ENCODE results near the gene SLC5A7. TPM values are rescaled to one million over a fixed set of nuclear protein-coding genes. Genes with fewer than 3 reads are reported as not detected.

The SLC5A7 gene
- not detected for total RNA-seq
- not detected for total RNA-seq (2013)
- total RNA-seq = 0 to 0.07 (median 0) reads per million in 29 experiments

DNA sequence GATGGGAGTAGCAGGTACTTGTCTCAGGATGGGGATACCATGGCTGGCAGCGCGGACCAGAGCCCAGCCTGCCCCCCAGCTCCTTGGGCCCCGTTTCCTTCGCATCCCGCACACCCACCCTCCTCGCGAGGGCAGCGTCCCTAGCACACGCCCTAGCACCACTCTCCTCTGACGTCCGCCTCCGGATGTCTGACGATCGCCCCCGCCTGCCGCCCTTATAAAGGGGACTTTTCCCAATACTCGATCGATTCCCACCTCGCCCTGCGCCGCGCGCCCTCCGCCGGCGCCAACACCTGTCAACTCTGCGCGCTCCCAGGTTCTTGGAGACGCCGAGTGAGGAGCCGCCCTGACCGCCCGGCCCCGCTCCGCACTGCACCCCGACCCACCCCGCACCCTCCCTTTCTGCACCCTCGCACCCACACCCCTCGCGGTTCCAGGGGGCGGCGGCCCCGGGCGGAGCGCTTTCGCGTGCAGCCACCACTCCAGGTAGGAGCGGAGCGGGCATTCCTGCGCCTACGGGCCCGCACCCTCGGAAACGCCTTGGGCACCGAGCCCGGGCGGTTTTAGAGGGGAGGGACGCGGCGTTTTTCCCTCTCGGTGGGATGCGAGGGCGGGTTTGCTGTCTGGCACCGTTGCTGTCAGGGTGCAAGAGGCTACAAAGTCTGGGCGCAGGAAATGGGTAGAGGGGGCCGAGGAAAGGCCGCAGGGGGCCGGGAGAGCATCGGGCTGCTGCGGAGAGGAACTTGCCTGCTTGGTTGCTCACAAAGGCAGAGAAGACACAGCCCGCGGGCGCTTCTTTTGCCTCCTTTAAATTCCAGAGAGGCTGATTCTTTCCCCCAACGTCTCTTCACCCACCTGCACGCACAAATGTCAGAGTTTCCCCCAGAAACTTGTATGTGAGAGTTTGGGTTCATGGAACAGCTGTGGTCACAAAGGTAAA is at the start of gene SLC5A7:
SLC5A7 (plus strand) TSS at position 247 of the 940 bp plus-strand sequence. CDS start 1,632 bp downstream, outside the sequence.
- Mint-ChIP-seq H3K4me1 (no peaks in the 10 kb centered on the region), H3K4me3 (no peak within 1 kb of the TSS), H3K36me3 (no peaks in the 10 kb centered on the region), H3K9me3 (no peaks in the 10 kb centered on the region), H3K27ac (no peak within 1 kb of the TSS), H3K27me3 (peaks cover 8 to 17% of the 10 kb centered on the region in 2 donors)
- 13% methylated on average over 60 of the region's 75 CpGs for WGBS (ENCODE audit: insufficient coverage)
- ATAC-seq (replicated peaks in 1 of 4) (no peak), DNase-seq (no peak)
- H3K36me3 ChIP-seq (ENCODE audit: control insufficient read depth in 2 of 2, extremely low read depth in 1 of 2, insufficient read depth in 1 of 2, low read length in 1 of 2) = no peaks in the 10 kb centered on the region
- ChIA-PET POLR2A (no interaction called here), CTCF (no interaction called here)
- H3K9me3 ChIP-seq = no peaks in the 10 kb centered on the region
- no peaks in the 10 kb centered on the region for H3K4me1 ChIP-seq (ENCODE audit: control insufficient read depth in 1 of 2, extremely low read depth in 1 of 2, insufficient read depth in 2 of 2, low read length in 2 of 2)
- H3K27me3 ChIP-seq (replicated peaks in 1 of 2; ENCODE audit: control insufficient read depth in 2 of 2, extremely low read depth in 1 of 2, insufficient read depth in 2 of 2, low read length in 1 of 2) = peaks cover 14 to 18% of the 10 kb centered on the region in 2 experiments
- no peak within 1 kb of the TSS for H3K4me3 ChIP-seq (ENCODE audit: control insufficient read depth in 1 of 2, extremely low read depth in 1 of 2, low read length in 1 of 2)
- no peak within 1 kb of the TSS for H3K27ac ChIP-seq (ENCODE audit: low read length)

GRCh38 chr2:107961395-107961794 is 24.9 kb upstream of the SLC5A7 start:
- H3K4me3 Mint-ChIP-seq = no peak overlapping the region
- ATAC-seq (replicated peaks in 1 of 4) = no peak
- H3K27ac Mint-ChIP-seq = no peak overlapping the region

GRCh38 chr2:107964185-107964584 is 22.1 kb upstream of the SLC5A7 start:
- H3K36me3 ChIP-seq (ENCODE audit: control insufficient read depth in 2 of 2, extremely low read depth in 1 of 2, insufficient read depth in 1 of 2, low read length in 1 of 2) = no peaks in the 10 kb centered on the region
- no peak overlapping the region for H3K27ac ChIP-seq (ENCODE audit: low read length)
- no peaks in the 10 kb centered on the region for H3K4me1 ChIP-seq (ENCODE audit: control insufficient read depth in 1 of 2, extremely low read depth in 1 of 2, insufficient read depth in 2 of 2, low read length in 2 of 2)
- no peaks in the 10 kb centered on the region for H3K27me3 ChIP-seq (replicated peaks in 1 of 2; ENCODE audit: control insufficient read depth in 2 of 2, extremely low read depth in 1 of 2, insufficient read depth in 2 of 2, low read length in 1 of 2)
- ATAC-seq (replicated peaks in 1 of 4) (no peak), DNase-seq (no peak)
- Mint-ChIP-seq H3K36me3 (no peaks in the 10 kb centered on the region), H3K4me3 (no peak overlapping the region), H3K27me3 (no peaks in the 10 kb centered on the region), H3K9me3 (peaks cover 0 to 7% (median 0%) of the 10 kb centered on the region in 3 donors), H3K27ac (no peak overlapping the region), H3K4me1 (no peaks in the 10 kb centered on the region)
- H3K9me3 ChIP-seq = no peaks in the 10 kb centered on the region
- POLR2A ChIA-PET = no interaction called here
- H3K4me3 ChIP-seq (ENCODE audit: control insufficient read depth in 1 of 2, extremely low read depth in 1 of 2, low read length in 1 of 2) = no peak overlapping the region
- CTCF ChIA-PET = no interaction called here
- WGBS (ENCODE audit: insufficient coverage) = no CpG with 5 or more reads among the region's 1 CpG

More at GRCh38 chr2:107961395-107961794, 24.9 kb upstream of the SLC5A7 start:
- H3K4me1 ChIP-seq (ENCODE audit: control insufficient read depth in 1 of 2, extremely low read depth in 1 of 2, insufficient read depth in 2 of 2, low read length in 2 of 2) = no peaks in the 10 kb centered on the region
- no peak overlapping the region for H3K27ac ChIP-seq (ENCODE audit: low read length)
- ChIA-PET POLR2A (no interaction called here), CTCF (no interaction called here)
- H3K36me3 Mint-ChIP-seq = no peaks in the 10 kb centered on the region
- H3K4me1 Mint-ChIP-seq = no peaks in the 10 kb centered on the region
- no peaks in the 10 kb centered on the region for H3K27me3 Mint-ChIP-seq
- 55% methylated on average over 2 of the region's 4 CpGs for WGBS (ENCODE audit: insufficient coverage)
- no peak for DNase-seq
- no peaks in the 10 kb centered on the region for H3K36me3 ChIP-seq (ENCODE audit: control insufficient read depth in 2 of 2, extremely low read depth in 1 of 2, insufficient read depth in 1 of 2, low read length in 1 of 2)
- H3K9me3 ChIP-seq = no peaks in the 10 kb centered on the region
- H3K4me3 ChIP-seq (ENCODE audit: control insufficient read depth in 1 of 2, extremely low read depth in 1 of 2, low read length in 1 of 2) = no peak overlapping the region
- no peaks in the 10 kb centered on the region for H3K9me3 Mint-ChIP-seq
- no peaks in the 10 kb centered on the region for H3K27me3 ChIP-seq (replicated peaks in 1 of 2; ENCODE audit: control insufficient read depth in 2 of 2, extremely low read depth in 1 of 2, insufficient read depth in 2 of 2, low read length in 1 of 2)

- POLR2A ChIA-PET = no interaction called here
Observed at GRCh38 chr2:107984707-107985106, 1.6 kb upstream of the SLC5A7 start.

DNA sequence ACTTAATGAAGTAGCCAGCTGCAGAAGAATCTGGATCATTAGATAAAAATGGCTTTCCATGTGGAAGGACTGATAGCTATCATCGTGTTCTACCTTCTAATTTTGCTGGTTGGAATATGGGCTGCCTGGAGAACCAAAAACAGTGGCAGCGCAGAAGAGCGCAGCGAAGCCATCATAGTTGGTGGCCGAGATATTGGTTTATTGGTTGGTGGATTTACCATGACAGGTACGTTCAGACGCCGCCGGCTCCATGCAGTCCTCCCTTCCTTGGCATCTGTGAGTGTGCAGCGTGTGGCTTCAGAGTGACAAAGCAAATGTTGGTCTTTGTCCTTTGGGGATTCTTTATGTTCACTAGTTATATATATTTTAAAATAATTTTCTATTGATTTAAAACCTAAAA is 1.8 kb downstream of the SLC5A7 start:
- WGBS (ENCODE audit: insufficient coverage) = 92% methylated on average over 5 of the region's 10 CpGs
- Mint-ChIP-seq H3K27ac (no peak overlapping the region), H3K27me3 (peaks cover 8 to 17% of the 10 kb centered on the region in 2 donors)

More at GRCh38 chr2:107984707-107985106, 1.6 kb upstream of the SLC5A7 start:
- H3K27me3 ChIP-seq (replicated peaks in 1 of 2; ENCODE audit: control insufficient read depth in 2 of 2, extremely low read depth in 1 of 2, insufficient read depth in 2 of 2, low read length in 1 of 2) = peaks cover 14 to 18% of the 10 kb centered on the region in 2 experiments
- no peak for ATAC-seq (replicated peaks in 1 of 4)
- no peak overlapping the region for H3K4me3 ChIP-seq (ENCODE audit: control insufficient read depth in 1 of 2, extremely low read depth in 1 of 2, low read length in 1 of 2)
- WGBS (ENCODE audit: insufficient coverage) = 86% methylated on average over 2 of the region's 2 CpGs
- CTCF ChIA-PET = no interaction called here
- H3K27ac ChIP-seq (ENCODE audit: low read length) = no peak overlapping the region
- Mint-ChIP-seq H3K27me3 (peaks cover 8 to 17% of the 10 kb centered on the region in 2 donors), H3K9me3 (no peaks in the 10 kb centered on the region), H3K36me3 (no peaks in the 10 kb centered on the region), H3K4me3 (no peak overlapping the region), H3K27ac (no peak overlapping the region), H3K4me1 (no peaks in the 10 kb centered on the region)
- H3K4me1 ChIP-seq (ENCODE audit: control insufficient read depth in 1 of 2, extremely low read depth in 1 of 2, insufficient read depth in 2 of 2, low read length in 2 of 2) = no peaks in the 10 kb centered on the region
- H3K9me3 ChIP-seq = no peaks in the 10 kb centered on the region
- no peak for DNase-seq
- H3K36me3 ChIP-seq (ENCODE audit: control insufficient read depth in 2 of 2, extremely low read depth in 1 of 2, insufficient read depth in 1 of 2, low read length in 1 of 2) = no peaks in the 10 kb centered on the region

GRCh38 chr2:107989445-107989844 is 3.1 kb downstream of the SLC5A7 start:
- Histone ChIP-seq H3K36me3 (ENCODE audit: control insufficient read depth in 2 of 2, extremely low read depth in 1 of 2, insufficient read depth in 1 of 2, low read length in 1 of 2) (no peaks in the 10 kb centered on the region), H3K27ac (ENCODE audit: low read length) (no peak overlapping the region), H3K4me1 (ENCODE audit: control insufficient read depth in 1 of 2, extremely low read depth in 1 of 2, insufficient read depth in 2 of 2, low read length in 2 of 2) (no peaks in the 10 kb centered on the region), H3K4me3 (ENCODE audit: control insufficient read depth in 1 of 2, extremely low read depth in 1 of 2, low read length in 1 of 2) (no peak overlapping the region), H3K9me3 (no peaks in the 10 kb centered on the region), H3K27me3 (replicated peaks in 1 of 2; ENCODE audit: control insufficient read depth in 2 of 2, extremely low read depth in 1 of 2, insufficient read depth in 2 of 2, low read length in 1 of 2) (peaks cover 14 to 18% of the 10 kb centered on the region in 2 experiments)
- Mint-ChIP-seq H3K27me3 (peaks cover 8 to 14% of the 10 kb centered on the region in 2 donors), H3K4me3 (no peak overlapping the region), H3K27ac (no peak overlapping the region), H3K36me3 (no peaks in the 10 kb centered on the region), H3K9me3 (no peaks in the 10 kb centered on the region), H3K4me1 (no peaks in the 10 kb centered on the region)
- no peak for DNase-seq
- CTCF ChIA-PET = no interaction called here
- ATAC-seq (replicated peaks in 1 of 4) = no peak
- POLR2A ChIA-PET = no interaction called here
- WGBS (ENCODE audit: insufficient coverage) = 89% methylated on average over 3 of the region's 6 CpGs

More for the DNA sequence above, 1.8 kb downstream of the SLC5A7 start:
- Histone ChIP-seq H3K4me1 (ENCODE audit: control insufficient read depth in 1 of 2, extremely low read depth in 1 of 2, insufficient read depth in 2 of 2, low read length in 2 of 2) (no peaks in the 10 kb centered on the region), H3K27me3 (replicated peaks in 1 of 2; ENCODE audit: control insufficient read depth in 2 of 2, extremely low read depth in 1 of 2, insufficient read depth in 2 of 2, low read length in 1 of 2) (peaks cover 14 to 18% of the 10 kb centered on the region in 2 experiments), H3K27ac (ENCODE audit: low read length) (no peak overlapping the region), H3K9me3 (no peaks in the 10 kb centered on the region), H3K4me3 (ENCODE audit: control insufficient read depth in 1 of 2, extremely low read depth in 1 of 2, low read length in 1 of 2) (no peak overlapping the region), H3K36me3 (ENCODE audit: control insufficient read depth in 2 of 2, extremely low read depth in 1 of 2, insufficient read depth in 1 of 2, low read length in 1 of 2) (no peaks in the 10 kb centered on the region)
- POLR2A ChIA-PET = no interaction called here
- ATAC-seq (replicated peaks in 1 of 4) = no peak
- CTCF ChIA-PET = no interaction called here
- H3K36me3 Mint-ChIP-seq = no peaks in the 10 kb centered on the region
- no peaks in the 10 kb centered on the region for H3K9me3 Mint-ChIP-seq
- H3K4me3 Mint-ChIP-seq = no peak overlapping the region
- DNase-seq = no peak
- no peaks in the 10 kb centered on the region for H3K4me1 Mint-ChIP-seq

All from T-cell (primary cell).